NCI-H345 treated with DMSO at 0.1 percent for 48 hours (cell line): ENCODE data around the gene IL27RA.
"Not testable (repeated sequence)": the region's sequence is repeated elsewhere in the genome, so short reads cannot be mapped to it uniquely, and the experiment has no call there.

ENCODE experiments used
- DNase-seq: peaks from one replicate; lab custom pipeline; 2025; ENCODE audit not compliant: unreplicated experiment; lab: John Stamatoyannopoulos, UW

Gene IL27RA

GRCh38 chr19:13998426-13998825, 33.1 kb upstream of the IL27RA start:
- DNase-seq, result no peak

- no peak for DNase-seq
Measured at GRCh38 chr19:13999085-13999484, 32.5 kb upstream of the IL27RA start.

GRCh38 chr19:14000691-14001375, 30.7 kb upstream of the IL27RA start:
- no peak for DNase-seq

GRCh38 chr19:14002571-14003250, 28.9 kb upstream of the IL27RA start:
- DNase-seq, result no peak

GRCh38 chr19:14003251-14004055, 28.1 kb upstream of the IL27RA start:
- DNase-seq, result no peak

- no peak for DNase-seq
Measured at GRCh38 chr19:14004619-14005348, 26.8 kb upstream of the IL27RA start.

- DNase-seq, result peak; percentile 38
Measured at GRCh38 chr19:14005349-14006084, 26.0 kb upstream of the IL27RA start.

GRCh38 chr19:14006085-14006765, 25.3 kb upstream of the IL27RA start, which contains the start of gene RFX1:
Gene RFX1, minus strand, starts transcription at chr19:14006320. Its CDS starts 12,477 bp downstream, at chr19:13993843.
- peak; percentile 96 for DNase-seq

- DNase-seq, result no peak
Measured at GRCh38 chr19:14006766-14007562, 24.6 kb upstream of the IL27RA start.

GRCh38 chr19:14012378-14012915, 19.1 kb upstream of the IL27RA start:
- no peak for DNase-seq

GRCh38 chr19:14015524-14016035, 16.0 kb upstream of the IL27RA start:
- no peak for DNase-seq

- no peak for DNase-seq
Measured at GRCh38 chr19:14019100-14019499, 12.5 kb upstream of the IL27RA start.

- not testable (repeated sequence) for DNase-seq
Measured at GRCh38 chr19:14019739-14020138, 11.8 kb upstream of the IL27RA start.

GRCh38 chr19:14021474-14021873, 10.1 kb upstream of the IL27RA start:
- DNase-seq, result no peak

- no peak for DNase-seq
Measured at GRCh38 chr19:14022469-14022868, 9.1 kb upstream of the IL27RA start.

- DNase-seq, result no peak
Measured at GRCh38 chr19:14023404-14024235, 7.9 kb upstream of the IL27RA start.

- not testable (repeated sequence) for DNase-seq
Measured at GRCh38 chr19:14026652-14027192, 4.8 kb upstream of the IL27RA start.
